GM19328 (cell line): ENCODE results near the gene SLC3A2.
"Not testable (repeated sequence)": the region's sequence is repeated elsewhere in the genome, so short reads cannot be mapped to it uniquely, and the experiment has no call there.

Experiments used
- ATAC-seq: cut with Tn5 transposase; IDR thresholded peaks from one replicate; pipeline ENCODE4 v1.9.1; 2021; ENCODE audit warnings: mild to moderate bottlenecking, moderate library complexity; ENCODE audit not compliant: unreplicated experiment

Gene SLC3A2

DNA sequence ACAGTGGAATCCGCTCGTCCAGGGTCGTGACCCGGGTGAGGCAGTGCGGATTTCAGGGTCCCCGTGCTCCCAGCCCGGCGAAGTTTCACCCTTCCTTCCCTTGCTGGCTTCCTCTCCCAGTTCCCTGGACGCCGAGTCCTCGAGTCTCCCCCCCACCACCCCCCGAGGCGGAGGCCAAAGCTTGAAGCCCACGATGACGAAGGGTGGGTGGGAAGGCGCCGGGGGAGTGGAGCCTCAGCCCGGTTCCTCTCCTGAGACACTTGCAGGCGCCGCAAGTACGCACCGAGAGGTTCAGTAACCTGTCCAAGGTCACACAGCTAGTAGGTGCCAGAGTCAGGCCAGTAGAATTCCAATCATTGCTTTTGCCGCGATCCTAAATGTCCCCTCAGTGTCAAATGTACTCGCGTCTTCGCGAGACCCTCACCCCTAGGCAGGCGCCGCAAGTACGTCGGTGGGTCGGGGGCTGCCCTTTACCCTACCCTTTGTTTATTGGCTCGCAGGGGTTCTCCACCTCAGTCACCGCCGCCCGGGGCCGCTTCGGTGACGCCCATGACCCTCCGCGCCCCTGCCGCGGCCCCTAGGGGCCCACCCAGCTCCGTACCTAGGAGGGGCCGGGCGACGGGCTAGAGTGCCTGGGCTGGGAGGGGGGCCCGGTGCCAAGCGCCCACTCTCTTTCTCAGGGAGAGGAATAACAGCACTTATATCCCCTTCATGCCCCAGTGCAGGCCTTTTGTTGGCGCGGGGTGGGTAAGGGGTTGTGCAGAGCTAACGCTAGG lies 46.2 kb downstream of the SLC3A2 start:
- ATAC-seq: no peak

DNA sequence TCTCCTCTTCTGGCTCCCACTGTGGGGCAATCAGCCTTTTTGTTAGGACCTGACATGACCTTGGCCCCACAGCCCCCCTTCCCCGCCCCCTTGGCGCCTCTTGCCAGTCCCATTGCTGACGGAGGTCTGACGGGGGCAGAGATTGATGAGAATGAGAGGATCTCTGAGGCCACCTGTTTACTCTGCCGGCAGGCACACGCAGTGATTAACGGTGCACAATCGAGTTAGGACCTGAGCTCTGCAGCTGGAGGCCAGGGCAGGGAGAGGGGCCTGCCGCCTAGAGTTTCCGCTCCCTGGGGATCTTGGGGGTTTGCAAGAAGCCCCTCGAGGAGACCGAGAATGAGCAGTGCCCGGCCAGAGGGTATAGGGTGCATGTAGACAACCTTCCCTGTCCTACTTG lies 47.3 kb downstream of the SLC3A2 start:
- ATAC-seq: no peak

DNA sequence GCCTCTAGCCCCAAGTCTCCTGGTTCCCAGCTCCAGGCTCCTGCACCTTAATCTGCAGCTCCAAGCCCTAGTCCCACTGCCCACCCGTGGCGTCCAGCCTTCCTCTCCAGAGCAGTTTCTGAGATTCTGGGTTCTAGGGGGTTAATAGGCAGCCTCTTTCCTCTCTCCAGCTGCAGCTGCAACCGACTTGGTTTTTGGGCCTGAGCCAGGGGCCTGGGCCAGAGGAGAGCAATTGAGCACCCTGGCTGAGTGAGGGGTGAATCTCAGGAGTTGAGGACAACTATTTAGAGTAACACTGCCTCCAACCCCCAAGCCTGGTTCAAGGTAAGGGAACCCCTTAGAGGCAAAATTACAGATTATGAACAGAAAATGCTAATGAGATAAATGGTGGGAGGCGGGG lies 49.5 kb downstream of the SLC3A2 start:
- no peak for ATAC-seq

DNA sequence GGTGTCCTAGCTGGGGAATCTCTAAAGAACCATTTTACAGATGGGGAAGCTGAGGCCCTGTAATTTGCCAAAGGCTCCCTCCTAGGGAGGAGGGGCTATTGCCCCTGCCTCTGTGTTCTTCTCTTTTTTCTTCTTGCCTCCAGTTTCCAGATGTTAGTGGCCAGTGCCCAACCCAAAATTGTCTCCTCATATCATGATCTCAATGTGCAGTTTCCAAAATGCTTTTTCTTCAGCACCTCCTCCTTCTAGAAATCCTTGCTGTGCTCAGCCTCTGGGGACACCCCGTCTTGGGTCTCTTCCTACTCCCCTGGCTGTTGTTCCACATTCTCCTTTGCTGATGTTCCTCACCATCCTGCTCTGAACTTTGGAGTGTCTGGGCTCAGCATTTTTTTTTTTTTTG lies 50.0 kb downstream of the SLC3A2 start:
- ATAC-seq: no peak

DNA sequence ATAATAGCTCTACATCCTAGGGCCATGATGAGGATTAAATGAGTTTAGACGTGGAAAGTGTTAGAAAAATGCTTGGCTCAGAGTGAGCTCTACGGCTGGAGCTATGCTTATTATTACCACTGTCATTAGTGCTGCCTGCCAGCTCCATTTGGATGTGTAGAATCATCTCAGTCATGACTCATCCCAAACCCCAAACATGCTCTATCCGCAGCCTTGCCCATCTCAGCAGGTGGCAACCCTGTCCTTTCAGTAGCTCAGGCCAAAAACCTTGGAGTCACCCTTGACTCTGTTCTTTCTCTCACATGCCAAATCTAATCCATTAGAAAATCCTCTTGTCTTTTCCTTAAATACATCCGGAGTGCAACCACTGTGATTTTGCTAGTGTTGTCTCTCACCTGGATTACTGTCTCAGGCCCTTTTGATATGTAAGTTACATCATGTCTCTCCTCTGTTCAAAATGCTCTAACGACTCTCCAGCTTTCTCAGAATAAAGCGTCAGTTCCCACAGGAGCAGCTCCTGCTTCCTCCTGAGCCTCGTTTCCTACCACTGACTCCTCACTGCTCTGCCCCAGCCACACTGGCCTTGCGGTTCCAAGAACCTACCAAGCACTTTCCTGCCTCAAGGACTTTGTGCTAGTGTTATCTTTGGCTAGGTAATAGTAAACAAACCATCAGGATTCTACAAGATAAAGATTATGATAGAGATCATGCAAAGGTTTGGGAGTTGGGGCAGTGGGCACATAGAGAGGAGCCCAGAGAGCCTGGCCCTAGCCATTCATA lies 51.0 kb downstream of the SLC3A2 start:
- no peak for ATAC-seq

DNA sequence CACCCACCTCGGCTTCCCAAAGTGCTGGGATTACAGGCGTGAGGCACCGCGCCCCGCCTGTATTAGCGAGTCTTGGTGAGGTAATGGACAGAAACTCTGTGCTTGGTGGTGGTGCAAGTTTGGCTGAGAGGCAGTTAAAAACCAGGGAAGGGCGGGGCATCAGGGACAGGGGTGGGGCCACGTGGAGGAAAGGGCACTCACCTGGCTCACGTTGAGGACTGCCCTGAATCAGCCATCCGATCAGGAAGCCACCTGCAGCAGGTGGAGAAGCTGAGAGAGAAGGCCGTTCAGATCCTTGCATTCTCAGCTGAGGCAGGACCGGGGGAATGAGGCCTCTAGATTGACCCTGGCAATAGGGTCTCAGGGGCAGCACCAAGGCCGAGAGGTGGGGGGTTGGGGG lies 52.6 kb downstream of the SLC3A2 start:
- ATAC-seq: no peak

DNA sequence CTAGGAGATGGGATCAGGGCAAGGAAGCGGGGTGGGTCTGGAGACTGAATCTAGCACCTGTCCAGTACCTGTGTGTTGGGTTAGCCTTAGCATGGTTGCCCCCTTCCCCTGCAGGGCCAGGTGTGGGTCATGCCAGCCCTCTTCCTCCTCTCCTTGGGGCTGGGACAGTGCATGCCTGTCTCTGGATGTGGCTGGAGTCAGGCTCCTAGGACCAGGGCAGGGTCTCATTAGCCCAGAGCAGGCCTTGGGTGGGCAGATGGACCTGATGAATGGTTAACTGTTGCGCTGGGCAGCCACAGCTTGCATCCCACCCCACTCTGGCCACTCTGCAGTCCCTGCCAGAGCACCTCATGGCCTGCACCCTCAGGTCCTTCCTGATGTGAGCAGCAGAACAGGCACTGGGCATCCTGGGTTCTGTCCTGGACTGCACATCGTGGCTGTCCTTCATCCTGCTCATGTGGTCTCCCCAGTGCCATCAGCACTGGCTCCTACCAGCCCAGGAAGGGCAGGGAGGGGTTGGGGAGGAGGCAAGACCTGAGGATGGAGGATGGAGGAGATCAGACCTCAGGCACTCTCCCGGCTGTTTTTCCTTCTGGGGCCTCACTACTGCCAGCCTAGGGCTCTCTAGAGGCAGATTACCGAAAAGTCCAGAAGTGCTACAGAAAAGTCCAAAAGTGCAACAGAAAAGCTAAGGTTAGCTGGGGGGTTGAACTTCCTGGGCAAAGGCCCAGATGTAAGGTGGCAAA lies 53.2 kb downstream of the SLC3A2 start:
- ATAC-seq: no peak

DNA sequence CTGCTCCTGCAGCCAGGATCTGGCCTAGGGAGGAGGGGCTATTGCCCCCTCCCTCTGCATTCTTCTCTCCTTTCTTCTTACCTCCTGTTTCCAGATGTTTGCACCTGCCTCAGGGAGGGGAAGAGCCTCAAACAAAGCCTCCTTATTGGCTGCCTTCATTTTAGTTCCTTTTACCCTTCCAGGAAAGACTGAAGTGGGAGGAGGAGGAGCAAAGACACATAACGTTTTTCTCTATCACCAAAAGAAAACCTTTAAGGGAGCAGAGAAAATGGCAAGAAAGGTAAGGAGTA lies 53.7 kb downstream of the SLC3A2 start:
- ATAC-seq: no peak

DNA sequence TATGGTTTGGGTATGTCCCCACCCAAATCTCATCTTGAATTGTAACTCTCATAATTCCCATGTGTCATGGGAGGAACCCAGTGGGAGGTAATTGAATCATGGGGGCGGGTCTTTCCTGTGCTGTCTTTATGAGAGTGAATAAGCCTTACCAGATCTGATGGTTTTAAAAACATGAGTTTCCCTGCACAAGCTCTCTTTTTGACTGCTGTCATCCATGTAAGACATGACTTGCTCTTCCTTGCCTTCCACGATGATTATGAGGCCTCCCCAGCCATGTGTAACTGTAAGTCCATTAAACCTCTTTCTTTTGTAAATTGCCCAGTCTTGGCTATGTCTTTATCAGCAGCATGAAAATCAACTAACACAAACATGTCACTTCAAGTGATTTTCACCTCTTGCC lies 56.8 kb downstream of the SLC3A2 start:
- ATAC-seq: not testable (repeated sequence)
